CD4-positive, alpha-beta T cell treated with Interleukin-6 at 100 ng/mL for 8 hours (primary cell): Measurements from ENCODE around the gene SEC61A2.
"Not testable (repeated sequence)": the region's sequence is repeated elsewhere in the genome, so short reads cannot be mapped to it uniquely, and the experiment has no call there.

Experiments used
- DNase-seq: peaks from one replicate; pipeline ENCODE4 v3.0.0-alpha.2; 2020; ENCODE audit warnings: mixed read lengths, low spot score

The SEC61A2 gene

DNA sequence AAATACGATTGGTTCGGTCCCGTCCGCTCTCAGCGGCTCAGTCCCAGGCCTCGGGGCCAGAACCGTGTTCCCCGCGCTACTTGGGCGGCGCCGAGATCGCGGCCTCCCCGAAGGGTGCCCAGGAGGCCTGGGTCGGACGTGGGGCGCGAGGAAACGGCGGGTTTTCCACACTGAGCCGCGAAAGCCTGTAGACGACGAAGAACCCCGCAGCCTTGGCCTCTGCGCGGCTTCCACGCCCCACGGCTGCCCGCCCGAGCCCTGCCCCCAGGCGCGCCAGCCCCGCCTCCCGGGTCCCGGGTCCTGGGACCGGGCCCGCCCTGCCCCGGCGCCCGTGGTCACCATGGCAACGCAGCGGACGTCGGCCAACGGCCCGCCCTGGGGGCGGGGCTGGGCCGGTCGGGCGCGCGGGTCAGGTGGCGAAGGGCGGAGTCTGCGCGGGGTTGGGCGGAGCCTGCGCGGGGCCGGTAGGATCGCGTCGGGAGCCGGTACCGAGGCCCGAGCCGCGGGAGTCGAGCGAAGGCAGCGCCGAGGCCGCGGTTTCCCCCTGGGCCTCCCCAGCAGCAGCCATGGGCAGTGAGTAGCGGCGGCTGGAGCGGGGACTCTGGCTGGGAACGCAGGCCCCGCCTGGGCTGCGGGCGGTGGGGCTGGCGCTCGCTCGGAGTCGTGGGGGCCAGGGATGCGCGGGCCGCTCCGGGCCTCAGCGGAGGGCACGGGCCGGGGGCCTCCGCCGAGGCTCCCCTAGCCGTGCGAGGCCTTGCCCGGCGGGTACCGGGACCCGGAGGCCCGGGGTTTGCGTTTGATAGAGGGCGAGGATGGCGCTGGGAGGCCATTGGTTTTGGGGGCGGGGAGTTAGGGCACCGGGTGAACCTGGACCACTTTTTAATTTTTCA is at the start of gene SEC61A2:
SEC61A2 (plus strand) TSS at position 456 of the 890 bp plus-strand sequence; CDS start at position 567, 111 bp downstream.
- DNase-seq, result peak; percentile 96

DNA sequence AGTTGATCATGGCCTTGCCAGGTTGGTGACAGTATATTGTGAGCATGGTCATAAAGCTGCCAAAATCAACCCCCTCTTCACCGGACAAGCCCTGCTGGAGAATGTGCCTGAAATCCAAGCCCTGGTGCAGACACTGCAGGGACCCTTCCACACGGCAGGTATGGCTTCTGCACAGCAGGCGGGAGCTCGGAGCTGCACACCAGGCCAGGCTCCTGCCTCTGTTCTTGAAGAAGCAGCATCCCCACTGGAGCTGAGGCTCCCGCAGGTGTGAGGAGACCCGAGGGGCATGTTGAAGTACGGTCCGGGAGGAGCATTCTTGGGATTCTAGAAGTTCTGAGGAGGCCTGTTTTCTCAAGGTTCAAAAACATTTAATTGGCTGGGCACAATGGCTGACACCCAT is 48.0 kb upstream of the SEC61A2 start:
- DNase-seq, result no peak

DNA sequence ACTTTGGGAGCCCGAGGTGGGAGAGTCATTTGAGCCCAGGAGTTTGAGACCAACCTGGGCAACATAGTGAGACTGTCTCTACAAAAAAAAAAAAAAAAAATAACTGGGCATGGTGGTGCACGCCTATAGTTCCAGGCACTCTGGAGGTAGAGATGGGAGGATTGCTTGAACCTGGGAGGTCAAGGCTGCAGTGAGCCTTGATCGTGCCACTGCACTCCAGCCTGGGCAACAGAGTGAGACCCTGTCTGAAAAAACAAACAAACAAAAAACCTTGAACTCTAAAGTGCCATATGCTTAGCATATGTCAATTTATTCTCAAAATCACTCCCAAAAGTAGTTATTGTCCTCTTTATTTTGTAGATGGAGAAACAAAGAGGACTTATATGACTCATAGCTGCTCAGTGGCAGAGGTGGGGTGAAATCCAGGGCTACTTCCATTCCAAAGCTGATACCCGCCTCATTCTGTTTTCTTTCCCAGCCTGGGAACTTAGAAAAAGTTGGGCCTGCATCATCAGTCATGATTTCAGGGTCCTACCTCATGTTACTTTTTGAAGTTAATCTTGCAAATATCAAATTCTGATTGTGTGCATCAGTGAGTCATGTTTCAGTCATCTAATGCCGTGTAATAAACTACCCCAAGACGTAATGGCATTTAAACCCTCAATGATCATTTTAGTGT is 47.5 kb upstream of the SEC61A2 start:
- no peak for DNase-seq

DNA sequence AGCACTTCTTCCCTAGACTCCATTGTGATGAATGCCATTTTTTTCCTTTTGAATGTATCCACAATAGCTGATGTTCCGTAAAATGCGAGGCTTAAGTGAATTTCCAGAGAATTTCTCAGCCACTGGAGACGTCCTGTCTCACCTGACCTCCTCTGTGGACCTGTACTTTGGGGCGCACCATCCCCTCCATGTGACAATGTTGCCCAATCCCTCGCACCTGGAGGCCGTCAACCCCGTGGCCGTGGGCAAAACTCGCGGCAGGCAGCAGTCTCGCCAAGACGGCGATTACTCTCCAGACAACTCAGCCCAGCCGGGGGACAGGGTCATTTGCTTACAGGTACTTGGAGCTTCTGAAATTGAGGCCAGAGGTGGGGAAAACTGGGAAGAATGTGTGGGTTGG is 40.6 kb upstream of the SEC61A2 start:
- no peak for DNase-seq

DNA sequence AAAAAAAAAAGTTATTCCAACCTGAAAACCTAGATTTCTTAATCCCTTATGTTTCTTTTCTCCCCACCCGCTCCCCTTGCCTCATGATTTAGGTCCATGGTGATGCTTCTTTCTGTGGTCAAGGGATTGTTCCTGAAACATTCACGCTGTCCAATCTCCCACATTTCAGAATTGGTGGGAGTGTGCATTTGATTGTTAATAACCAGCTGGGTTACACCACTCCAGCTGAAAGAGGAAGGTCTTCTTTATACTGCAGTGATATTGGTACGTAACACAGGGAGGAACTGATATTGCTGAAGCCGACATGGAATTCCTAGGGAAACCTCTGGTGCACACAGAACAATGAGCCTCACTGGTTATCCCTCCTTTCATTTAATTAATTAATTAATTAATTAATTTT is 38.1 kb upstream of the SEC61A2 start:
- no peak for DNase-seq

DNA sequence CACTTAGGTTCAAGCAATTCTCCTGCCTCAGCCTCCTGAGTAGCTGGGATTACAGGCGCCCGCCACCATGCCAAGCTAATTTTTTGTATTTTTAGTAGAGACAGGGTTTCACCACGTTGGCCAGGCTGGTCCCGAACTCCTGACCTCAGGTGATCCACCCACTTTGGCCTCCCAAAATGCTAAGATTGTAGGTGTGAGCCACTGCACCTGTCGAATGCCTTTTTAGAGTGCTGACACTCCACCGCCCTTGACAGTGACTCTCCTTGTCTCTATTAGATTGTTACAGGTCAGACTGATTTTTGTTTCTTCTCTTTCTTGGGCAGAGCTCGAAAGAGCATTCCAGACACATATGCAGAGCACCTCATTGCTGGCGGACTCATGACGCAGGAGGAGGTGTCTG is 32.1 kb upstream of the SEC61A2 start:
- DNase-seq, result not testable (repeated sequence)

DNA sequence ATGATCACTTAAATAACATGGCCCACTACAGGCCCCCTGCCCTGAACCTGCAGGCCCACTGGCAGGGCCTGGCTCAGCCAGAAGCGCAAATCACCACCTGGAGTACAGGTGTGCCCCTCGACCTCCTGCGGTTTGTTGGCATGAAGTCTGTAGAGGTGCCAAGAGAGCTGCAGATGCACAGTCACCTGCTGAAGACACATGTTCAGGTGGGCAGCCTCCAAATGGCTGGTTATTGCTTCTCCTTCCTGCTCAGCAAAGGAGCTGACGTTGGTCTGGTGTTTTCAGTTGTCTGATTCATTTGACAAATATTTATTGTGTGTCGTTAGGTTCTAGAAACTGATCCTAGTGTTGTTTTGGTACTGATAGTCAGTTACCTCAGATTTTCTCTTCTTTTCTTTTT is 31.7 kb upstream of the SEC61A2 start:
- DNase-seq, result no peak

DNA sequence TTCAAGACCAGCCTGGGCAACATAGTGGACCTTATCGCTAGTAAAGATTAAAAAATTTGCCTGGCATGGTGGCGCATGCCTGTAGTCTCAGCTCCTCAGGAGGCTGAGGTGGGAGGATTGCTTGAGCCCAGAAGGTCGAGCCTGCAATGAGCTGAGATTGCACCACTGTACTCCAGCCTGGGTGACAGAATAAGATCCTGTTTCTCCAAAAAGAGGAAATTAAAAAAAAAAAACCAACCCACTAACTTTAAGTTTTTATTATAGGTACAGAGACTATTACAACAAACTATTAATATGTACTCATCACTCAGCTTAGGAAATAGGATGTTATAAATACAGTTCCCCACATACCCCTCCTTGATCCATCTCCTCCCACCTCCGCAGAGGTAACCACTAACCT is 30.5 kb upstream of the SEC61A2 start:
- DNase-seq, result no peak

DNA sequence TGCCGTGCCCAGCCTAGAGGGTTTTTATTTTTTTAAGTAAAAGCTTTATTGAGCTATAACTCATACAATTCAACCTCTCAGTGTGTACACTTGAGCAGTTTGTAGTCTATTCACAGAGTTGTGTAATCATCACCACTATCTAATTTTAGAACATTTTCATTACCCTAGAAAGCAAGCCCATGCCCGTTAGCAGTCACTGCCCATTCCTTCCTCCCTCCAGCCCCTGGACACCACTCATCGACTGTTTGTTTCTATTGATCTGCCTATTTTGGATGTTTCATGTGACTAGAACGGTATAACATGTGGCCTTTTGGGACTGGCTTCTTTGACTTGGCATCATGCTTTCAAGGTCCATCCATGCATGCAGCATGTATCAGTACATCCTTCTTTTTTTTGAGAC is 25.7 kb upstream of the SEC61A2 start:
- DNase-seq, result no peak

DNA sequence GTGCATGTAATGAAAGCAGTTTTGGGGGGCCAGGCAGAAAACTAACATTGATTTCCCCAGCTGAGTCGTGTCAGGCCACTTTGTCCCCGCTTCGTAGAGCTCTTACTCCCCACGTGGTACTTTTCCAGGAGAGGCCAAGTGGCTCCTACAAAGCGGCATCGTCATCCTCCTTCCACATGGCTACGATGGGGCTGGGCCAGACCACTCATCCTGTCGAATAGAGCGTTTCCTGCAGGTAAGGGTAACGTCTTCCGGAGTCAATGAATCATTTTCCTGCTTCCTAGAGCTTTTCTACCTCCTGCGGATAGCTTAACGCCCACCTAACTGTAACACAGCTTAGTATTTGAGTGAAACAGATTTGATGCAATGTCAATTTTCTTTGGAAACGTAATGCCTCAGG is 21.7 kb upstream of the SEC61A2 start:
- DNase-seq, result no peak

DNA sequence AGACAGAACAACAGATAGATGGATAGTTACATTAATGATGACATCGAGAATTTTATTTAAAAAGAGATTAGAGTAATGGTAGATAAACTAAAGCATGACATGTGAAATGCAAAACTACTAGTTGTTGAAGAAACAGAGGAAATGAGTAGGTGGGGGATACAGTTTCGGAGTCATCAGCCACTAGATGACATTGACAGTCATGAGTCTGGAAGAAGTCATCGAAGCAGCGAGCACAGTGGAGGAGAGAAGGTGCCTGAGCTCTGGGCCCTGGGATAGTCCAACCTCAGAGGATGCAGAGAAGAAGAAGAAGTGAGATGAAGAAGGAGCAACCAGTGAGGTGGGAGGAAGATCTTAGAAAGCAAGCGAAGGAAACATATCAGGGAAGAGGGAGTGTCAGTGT is 20.2 kb upstream of the SEC61A2 start:
- no peak for DNase-seq

DNA sequence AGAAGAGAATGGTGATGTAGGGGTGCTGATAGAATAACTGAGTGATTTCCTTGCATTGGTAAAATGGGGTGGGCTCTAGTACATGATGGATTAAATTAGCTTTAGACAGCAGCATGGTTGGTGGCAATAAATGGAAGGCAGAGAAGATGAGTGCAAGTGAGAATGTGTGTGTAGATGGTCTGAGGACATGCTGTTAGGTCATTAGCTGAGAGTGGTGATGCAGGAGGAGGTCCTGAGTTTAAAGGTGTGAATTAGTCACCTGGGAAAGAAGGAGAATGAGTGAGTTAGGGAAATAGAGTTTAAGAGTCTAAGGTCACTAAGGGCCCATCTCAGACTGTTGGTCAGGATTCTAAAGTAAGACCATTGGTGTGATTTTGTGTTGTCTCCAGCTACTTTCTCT is 17.9 kb upstream of the SEC61A2 start:
- DNase-seq, result no peak

DNA sequence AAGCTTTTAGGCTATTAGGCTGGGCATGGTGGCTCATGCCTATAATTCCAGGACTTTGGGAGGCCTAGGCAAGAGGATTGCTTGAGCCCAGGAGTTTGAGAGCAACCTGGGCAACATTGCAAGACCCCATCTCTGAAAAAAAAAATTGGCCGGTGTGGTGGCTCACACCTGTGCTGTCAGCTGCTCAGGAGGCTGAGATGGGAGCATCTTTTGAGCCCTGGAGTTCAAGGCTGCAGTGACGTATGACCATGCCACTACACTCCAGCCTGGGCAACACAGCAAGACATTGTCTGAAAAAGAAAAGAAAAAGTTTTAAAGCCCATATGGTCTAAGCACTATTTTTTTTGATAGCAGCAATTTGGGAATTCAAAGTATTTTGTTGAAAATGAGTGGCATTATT is 15.8 kb upstream of the SEC61A2 start:
- DNase-seq, result no peak

DNA sequence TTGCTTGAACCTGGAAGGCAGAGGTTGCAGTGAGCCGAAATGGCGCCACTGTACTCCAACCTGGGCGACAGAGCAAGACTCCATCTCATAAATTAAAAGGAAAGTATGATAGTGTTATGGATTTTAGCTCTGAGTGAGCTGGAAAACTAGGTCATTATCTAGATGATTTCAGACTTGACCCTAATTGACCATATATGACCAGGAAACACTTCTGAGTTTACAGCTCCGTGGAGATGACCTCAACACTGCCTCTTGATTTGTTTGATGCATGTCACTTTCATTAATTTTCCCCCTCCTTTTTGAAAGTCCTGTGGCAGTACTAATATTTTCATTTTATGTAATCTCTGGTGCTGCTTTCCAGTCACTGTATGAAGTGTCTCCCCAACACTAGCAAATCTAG is 7.8 kb upstream of the SEC61A2 start:
- no peak for DNase-seq

DNA sequence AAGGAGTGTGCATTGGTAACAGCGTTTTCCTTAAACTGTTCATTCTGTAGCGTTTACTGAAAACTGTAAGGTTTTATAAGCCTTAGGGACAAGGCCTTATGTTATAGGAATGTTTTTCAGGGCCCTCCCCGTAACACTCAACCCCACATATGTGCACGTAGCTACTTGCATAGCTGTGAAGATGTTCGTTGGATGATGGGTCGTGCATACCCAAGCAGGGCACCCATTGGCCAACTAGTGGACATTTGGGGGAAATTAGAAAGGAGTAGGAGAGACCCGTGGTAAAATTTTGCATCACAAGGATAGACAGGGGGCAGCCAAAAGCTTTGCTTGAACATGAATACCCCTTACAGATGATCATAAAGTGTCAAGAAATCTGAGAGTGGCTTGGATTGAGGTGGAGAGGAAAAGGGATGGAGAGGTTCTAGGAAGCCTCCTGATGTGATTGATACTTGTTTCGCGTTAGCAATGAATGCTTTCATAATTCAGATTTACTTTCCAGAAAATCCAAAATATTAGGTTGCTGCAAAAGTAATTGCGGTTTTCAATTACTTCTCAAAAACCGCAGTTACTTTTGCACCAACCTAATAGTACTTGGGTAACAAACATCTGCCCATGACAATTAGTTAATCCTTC is 878 bp downstream of the SEC61A2 start:
- DNase-seq, result peak; percentile 35

DNA sequence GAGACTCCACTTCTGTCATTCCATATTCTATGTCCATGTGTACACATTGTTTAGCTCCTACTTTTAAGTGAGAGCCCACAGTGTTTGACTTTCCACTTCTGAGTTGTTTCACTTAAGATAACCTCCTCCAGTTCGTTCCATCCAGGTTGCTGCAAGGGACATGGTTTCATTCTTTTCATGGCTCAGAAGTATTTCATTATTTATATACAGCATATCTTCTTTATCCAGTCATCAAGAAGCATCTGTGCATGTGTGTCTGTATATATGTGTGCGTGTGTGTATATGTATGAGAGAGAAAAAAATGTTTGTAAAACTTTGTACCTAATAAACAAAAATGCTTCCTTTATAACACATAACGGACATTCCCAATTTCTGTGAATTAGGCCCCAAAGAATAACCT is 6.2 kb downstream of the SEC61A2 start:
- no peak for DNase-seq

DNA sequence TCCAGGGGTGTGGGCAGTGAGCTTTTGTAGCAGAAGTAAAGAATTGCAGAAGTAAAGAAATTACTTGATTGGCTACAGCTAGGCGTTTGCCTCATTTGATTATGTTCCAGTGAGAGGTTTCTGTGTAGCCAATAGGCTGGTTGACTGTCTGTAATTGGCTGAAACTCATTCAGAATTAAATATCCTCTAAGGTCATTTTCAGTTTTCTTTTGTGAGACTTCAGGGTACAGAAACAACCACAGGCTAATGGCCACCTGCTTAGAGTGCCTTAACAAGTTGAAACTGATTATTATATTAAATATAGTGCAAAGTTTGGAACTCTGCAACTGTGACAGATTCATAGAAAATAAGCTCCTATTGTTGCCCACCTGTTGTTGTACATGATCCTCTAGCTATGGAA is 10.6 kb downstream of the SEC61A2 start:
- DNase-seq, result no peak

DNA sequence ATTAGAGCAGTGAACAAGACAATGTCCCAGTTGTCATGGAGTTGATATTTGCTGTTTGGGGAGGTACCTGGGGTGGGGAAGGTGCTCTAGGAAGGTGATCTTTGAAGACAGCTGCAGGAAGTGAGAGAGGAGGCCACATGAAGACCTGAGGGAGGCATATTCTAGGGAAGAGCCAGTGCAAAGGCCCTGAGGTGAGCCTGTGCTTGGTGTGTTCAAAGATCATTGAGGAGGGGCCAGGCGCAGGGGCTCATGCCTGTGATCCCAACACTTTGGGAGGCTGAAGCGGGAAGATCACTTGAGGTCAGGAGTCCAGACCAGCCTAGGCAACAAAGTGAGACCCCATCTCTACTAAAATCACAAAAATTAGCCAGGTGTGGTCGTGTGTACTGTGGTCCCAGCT is 15.1 kb downstream of the SEC61A2 start:
- DNase-seq, result no peak

DNA sequence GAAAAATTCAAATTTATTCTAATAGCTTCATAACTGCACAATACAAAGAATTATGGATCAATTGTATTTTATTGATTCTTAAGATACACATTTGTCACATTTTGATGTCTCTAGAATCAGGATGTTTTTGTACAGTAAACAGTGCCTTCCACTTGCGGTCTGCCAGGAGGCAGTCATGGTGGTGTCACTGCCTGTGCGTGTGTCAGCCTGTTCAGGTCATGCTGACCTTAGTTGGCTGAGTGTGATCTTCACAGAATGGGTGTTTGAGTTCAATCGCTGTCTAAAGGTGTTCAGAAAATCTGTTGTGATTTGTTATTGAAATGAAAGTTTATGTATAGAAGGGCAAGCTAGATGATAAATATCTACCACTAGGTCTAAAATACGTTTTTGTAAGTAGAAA is 20.7 kb downstream of the SEC61A2 start:
- no peak for DNase-seq

DNA sequence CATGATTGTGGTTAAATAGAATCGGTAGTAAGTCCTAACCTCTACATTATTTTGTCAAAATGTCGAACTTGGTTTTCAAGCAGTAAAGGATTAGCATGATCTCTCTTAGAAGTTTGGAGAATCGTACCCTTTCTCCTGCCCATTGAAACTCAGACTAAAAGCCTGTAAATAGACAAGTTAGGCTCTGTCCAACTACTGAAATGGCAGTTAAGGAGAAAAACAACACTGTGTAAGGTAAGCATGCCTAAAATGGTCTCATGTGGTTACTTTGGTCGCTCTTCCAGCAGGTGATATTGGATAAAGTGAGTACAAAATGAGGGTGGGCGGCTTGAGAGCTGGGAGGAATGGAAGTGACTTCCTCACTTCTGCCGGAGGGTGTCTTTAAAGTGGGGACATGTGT is 25.0 kb downstream of the SEC61A2 start:
- no peak for DNase-seq

DNA sequence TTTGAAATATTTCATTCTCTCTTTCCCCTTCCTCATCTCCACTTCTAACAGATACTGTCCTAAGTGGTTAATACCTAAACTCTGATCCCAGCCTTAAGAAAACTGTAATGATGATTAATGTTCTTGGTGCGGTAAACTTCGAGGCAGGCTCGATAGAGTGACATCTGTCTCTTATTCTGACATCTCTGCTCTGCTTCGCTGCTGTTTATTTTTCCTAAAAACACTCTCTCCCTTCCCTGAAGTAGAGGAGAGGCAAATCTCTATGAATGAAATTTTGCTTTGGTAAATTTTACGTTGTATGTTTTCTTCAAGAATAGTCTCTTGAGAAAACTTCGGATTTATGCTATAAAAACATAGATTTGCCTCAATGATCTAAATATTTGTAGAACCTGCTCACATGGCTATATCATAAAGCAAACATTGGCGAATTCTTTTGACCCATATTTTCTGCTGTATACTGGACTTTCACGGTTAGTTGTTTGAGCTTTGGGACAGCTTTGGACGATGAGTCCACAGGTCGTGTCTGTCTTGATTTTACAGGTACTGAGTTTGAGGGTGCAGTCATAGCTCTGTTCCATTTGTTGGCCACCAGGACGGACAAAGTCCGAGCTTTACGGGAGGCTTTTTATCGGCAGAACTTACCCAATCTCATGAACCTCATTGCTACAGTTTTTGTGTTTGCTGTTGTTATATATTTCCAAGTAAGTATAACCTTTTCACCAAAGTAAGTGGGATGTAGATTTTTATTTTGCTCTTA is 27.1 kb downstream of the SEC61A2 start:
- no peak for DNase-seq

DNA sequence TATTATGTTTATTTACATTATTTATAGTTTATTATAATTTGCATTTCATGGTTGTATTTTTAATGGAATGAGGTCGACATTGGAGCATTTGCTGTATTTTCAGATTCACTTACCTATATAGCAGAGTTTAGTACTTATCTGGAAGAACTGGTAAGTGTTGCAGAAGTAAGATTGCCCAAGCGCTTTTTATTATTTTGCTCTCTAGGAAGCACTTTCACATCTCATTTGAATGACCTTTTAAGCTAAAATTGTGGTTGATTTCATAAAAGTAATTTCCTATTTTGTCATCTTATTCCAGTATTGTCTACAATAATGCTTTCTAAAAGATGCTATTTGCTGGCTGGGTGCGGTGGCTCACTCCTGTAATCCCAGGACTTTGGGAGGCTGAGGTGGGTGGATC is 28.6 kb downstream of the SEC61A2 start:
- DNase-seq, result no peak
